Measurements from ENCODE around the gene CLCA2.

DNA sequence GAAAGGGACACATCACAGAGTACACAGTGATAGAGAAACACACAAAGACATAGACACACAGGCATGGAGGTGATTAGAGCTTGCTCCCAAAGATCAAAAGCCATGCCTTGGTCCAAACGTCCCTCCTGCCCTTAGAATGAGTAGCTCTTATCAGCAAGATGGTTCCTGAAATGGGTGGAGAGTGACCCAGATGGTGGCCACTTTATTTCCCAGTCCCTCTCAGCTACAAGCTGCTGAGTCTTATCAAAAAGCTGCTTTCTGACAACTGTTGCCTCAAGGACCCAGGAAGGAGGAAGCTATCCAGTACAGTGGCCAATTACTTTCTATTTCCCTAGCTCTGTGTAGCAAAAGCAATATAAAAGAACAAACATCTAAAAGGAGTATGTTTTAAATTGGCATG is 37.0 kb downstream of the CLCA2 start:
- TF ChIP-seq, protein P1, sequence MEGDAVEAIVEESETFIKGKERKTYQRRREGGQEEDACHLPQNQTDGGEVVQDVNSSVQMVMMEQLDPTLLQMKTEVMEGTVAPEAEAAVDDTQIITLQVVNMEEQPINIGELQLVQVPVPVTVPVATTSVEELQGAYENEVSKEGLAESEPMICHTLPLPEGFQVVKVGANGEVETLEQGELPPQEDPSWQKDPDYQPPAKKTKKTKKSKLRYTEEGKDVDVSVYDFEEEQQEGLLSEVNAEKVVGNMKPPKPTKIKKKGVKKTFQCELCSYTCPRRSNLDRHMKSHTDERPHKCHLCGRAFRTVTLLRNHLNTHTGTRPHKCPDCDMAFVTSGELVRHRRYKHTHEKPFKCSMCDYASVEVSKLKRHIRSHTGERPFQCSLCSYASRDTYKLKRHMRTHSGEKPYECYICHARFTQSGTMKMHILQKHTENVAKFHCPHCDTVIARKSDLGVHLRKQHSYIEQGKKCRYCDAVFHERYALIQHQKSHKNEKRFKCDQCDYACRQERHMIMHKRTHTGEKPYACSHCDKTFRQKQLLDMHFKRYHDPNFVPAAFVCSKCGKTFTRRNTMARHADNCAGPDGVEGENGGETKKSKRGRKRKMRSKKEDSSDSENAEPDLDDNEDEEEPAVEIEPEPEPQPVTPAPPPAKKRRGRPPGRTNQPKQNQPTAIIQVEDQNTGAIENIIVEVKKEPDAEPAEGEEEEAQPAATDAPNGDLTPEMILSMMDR (IDR thresholded peaks at IDR 0.05) = no peak
- no peak for TF ChIP-seq POLR2AphosphoS5 (IDR thresholded peaks at IDR 0.05)

Measured in gastroesophageal sphincter (tissue), 3 donors.